H1 (cell line): ENCODE measurements around the gene ERO1B.

Experiments used
- ATF2 ChIP-seq: IDR thresholded peaks from 2 replicates; pipeline ENCODE4 v1.6.1; 2012; ENCODE audit warnings: low read length, inconsistent platforms
- POLR2A ChIP-seq, 2 experiments: IDR thresholded peaks; 1 replicate in 1 of 2; 2 replicates in 1 of 2; pipeline ENCODE4 v1.6.1; 2011; ENCODE audit warnings: low read depth in 2 of 2, low read length in 2 of 2, mild to moderate bottlenecking in 2 of 2; ENCODE audit errors: control extremely low read depth in 1 of 2
- RNF2 ChIP-seq: fragments of 200-900, 300-1000 bp; sonication (generic); IDR thresholded peaks from 2 replicates; pipeline ENCODE4 v1.7.1; 2016; ENCODE audit warnings: borderline replicate concordance, low read depth, mild to moderate bottlenecking, antibody characterized with exemption, low read length; ENCODE audit not compliant: poor library complexity, severe bottlenecking; ENCODE audit errors: missing control alignments
- RXRA ChIP-seq: IDR thresholded peaks from 2 replicates; pipeline ENCODE4 v1.6.1; 2011; ENCODE audit warnings: low read depth, mild to moderate bottlenecking, low read length, moderate library complexity; ENCODE audit not compliant: insufficient read depth
- TF ChIP-seq, protein P1 (sequence below): IDR thresholded peaks from 2 replicates; pipeline ENCODE4 v1.6.1; 2011; ENCODE audit warnings: low read length, improper control_type of control experiment

DNA sequence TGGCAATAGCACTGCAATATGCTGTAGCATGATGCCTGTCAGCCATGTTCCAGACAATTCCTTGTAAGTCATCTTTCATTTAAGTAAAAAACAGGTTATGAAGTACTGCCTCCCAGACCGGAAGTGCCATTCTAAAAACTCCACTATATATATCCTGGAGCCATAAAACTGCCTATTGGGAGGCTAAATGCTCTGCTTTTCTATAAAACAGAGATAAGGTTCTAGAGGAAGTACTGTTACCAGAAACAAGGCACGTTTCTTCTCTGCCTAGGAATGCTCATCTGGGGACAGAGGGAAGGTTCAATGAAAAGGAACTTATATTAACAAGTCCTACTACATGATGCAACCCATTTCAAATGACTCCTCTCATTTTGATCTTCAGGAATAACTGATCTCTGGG lies 72.6 kb downstream of the ERO1B start:
- TF ChIP-seq RNF2, result no peak
- TF ChIP-seq ATF2, result no peak
- no peak for TF ChIP-seq RXRA
- TF ChIP-seq POLR2A (IDR thresholded peaks at IDR 0.05; ENCODE audit: control extremely low read depth in 1 of 2, low read depth in 2 of 2, low read length in 2 of 2), result no peak
- TF ChIP-seq, protein P1, sequence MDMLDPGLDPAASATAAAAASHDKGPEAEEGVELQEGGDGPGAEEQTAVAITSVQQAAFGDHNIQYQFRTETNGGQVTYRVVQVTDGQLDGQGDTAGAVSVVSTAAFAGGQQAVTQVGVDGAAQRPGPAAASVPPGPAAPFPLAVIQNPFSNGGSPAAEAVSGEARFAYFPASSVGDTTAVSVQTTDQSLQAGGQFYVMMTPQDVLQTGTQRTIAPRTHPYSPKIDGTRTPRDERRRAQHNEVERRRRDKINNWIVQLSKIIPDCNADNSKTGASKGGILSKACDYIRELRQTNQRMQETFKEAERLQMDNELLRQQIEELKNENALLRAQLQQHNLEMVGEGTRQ, result no peak
